B cell (primary cell): ENCODE results near the gene PPP1CC. TPM values are rescaled to one million over a fixed set of nuclear protein-coding genes. Genes with fewer than 3 reads are reported as not detected.

Experiments
- ATAC-seq: fragments of 200-7000 bp; cut with Tn5 transposase; one replicate; pipeline ENCODE4 v1.10.0; 2021; ENCODE audit warnings: low read depth, mild to moderate bottlenecking, moderate number of reproducible peaks, moderate library complexity
- CTCF ChIA-PET: fragments of 350-600 bp; sonication (Branson Sonifier 250); formaldehyde crosslinking; loops from one replicate; lab custom pipeline; 2021; ENCODE audit warnings: antibody characterized with exemption, inconsistent platforms; lab: Charles Lee
- POLR2A ChIA-PET: fragments of 350-600 bp; sonication (Branson Sonifier 250); formaldehyde crosslinking; loops from one replicate; lab custom pipeline; 2021; ENCODE audit warnings: antibody characterized with exemption; lab: Charles Lee
- DNase-seq: peaks from one replicate; pipeline ENCODE4 v3.0.0; 2013
- H2AFZ ChIP-seq: 2 replicates; pipeline ENCODE4 v1.6.1; 2012; ENCODE audit warnings: mild to moderate bottlenecking, low read depth, low read length; ENCODE audit not compliant: insufficient read depth, poor library complexity, severe bottlenecking
- H3K27ac ChIP-seq, 2 donors: 1 replicate in 1 of 2; 2 replicates in 1 of 2; pipeline ENCODE4 v1.5.1; 2012 to 2013; ENCODE audit warnings: low read length in 2 of 2, mild to moderate bottlenecking in 2 of 2, moderate library complexity in 1 of 2
- H3K27me3 ChIP-seq, 4 experiments: fragments of 200-600 bp in 1 of 4; sonication (generic) in 1 of 4; replicated peaks in 1 of 4; 1 replicate in 2 of 4; 2 replicates in 2 of 4; pipeline versions ENCODE4 v1.6.1 to v1.7.0; 2013 to 2016; ENCODE audit warnings: low read length in 3 of 4, mild to moderate bottlenecking in 2 of 4, mixed read lengths in 1 of 4, moderate library complexity in 1 of 4; ENCODE audit not compliant: insufficient read depth in 4 of 4, control insufficient read depth in 3 of 4; ENCODE audit errors: control extremely low read depth in 1 of 4
- H3K36me3 ChIP-seq, 2 experiments: replicated peaks in 1 of 2; 1 replicate in 1 of 2; 2 replicates in 1 of 2; pipeline versions ENCODE4 v1.6.1 to v1.7.1; 2013; ENCODE audit warnings: low read length in 1 of 2; ENCODE audit not compliant: insufficient read depth in 2 of 2, control insufficient read depth in 1 of 2; ENCODE audit errors: control extremely low read depth in 1 of 2, extremely low read depth in 1 of 2
- H3K4me1 ChIP-seq, 2 donors: fragments of 200-600 bp in 1 of 2; sonication (generic) in 1 of 2; 1 replicate in 1 of 2; 2 replicates in 1 of 2; pipeline versions ENCODE4 v1.5.1 to v1.6.1; 2013 to 2017; ENCODE audit warnings: low read length in 2 of 2; ENCODE audit not compliant: control insufficient read depth in 2 of 2, insufficient read depth in 2 of 2
- H3K4me2 ChIP-seq: replicated peaks from 2 replicates; pipeline ENCODE3; 2012; ENCODE audit warnings: mild to moderate bottlenecking, low read depth, low read length; ENCODE audit not compliant: poor library complexity, severe bottlenecking
- H3K4me3 ChIP-seq, 5 experiments: fragments of 200-600 bp in 1 of 5; sonication (generic) in 1 of 5; 1 replicate in 3 of 5; 2 replicates in 2 of 5; pipeline versions ENCODE4 v1.5.1 to v1.7.0; 2011 to 2016; ENCODE audit warnings: low read length in 4 of 5, mild to moderate bottlenecking in 4 of 5, low read depth in 2 of 5, control low read depth in 1 of 5, moderate library complexity in 1 of 5; ENCODE audit not compliant: insufficient read depth in 1 of 5; ENCODE audit errors: control extremely low read depth in 1 of 5, extremely low read depth in 1 of 5
- H3K79me2 ChIP-seq: fragments of 200-600 bp; sonication (generic); one replicate; pipeline ENCODE4 v1.6.0; 2016; ENCODE audit warnings: low read length; ENCODE audit not compliant: control insufficient read depth, insufficient read depth
- H3K9ac ChIP-seq: fragments of 200-600 bp; sonication (generic); 2 replicates; pipeline ENCODE4 v1.6.1; 2017; ENCODE audit warnings: mild to moderate bottlenecking, low read length, moderate library complexity
- H3K9me3 ChIP-seq, 3 donors: one replicate each; pipeline versions ENCODE4 v1.6.1 to v1.7.1; 2013; ENCODE audit warnings: low read length in 2 of 3; ENCODE audit not compliant: control insufficient read depth in 2 of 3, insufficient read depth in 1 of 3; ENCODE audit errors: control extremely low read depth in 1 of 3
- H4K20me1 ChIP-seq: 2 replicates; pipeline ENCODE4 v1.6.0; 2012; ENCODE audit warnings: mild to moderate bottlenecking, low read length; ENCODE audit not compliant: insufficient read depth, control insufficient read depth, poor library complexity, severe bottlenecking
- H3K27ac Mint-ChIP-seq: one replicate; pipeline ENCODE4 v1.8.0; 2021; ENCODE audit warnings: mixed read lengths
- H3K27me3 Mint-ChIP-seq: one replicate; pipeline ENCODE4 v1.8.0; 2021; ENCODE audit warnings: mixed read lengths
- H3K4me1 Mint-ChIP-seq: one replicate; pipeline ENCODE4 v1.8.0; 2021; ENCODE audit warnings: mixed read lengths
- H3K4me3 Mint-ChIP-seq: one replicate; pipeline ENCODE4 v1.8.0; 2021; ENCODE audit warnings: mixed read lengths
- H3K9me3 Mint-ChIP-seq: one replicate; pipeline ENCODE4 v1.8.0; 2022; ENCODE audit warnings: mixed read lengths; ENCODE audit not compliant: insufficient read depth
- EZH2 ChIP-seq: IDR thresholded peaks from 2 replicates; pipeline ENCODE4 v1.6.1; 2012; ENCODE audit warnings: borderline replicate concordance, low read depth, mild to moderate bottlenecking, moderate library complexity, low read length; ENCODE audit not compliant: insufficient read depth, poor library complexity, severe bottlenecking
- WGBS: methylation state at CpG from one replicate; pipeline ENCODE4 v1.1.5; 2013; ENCODE audit warnings: missing lambda C conversion rate; ENCODE audit not compliant: insufficient coverage; 5-methylcytosine and 5-hydroxymethylcytosine counted together
- intact Hi-C: fragments of 100-400 bp; cut with micrococcal nuclease; formaldehyde crosslinking; loops from one replicate; pipeline ENCODE4 v1.10.0; 2022
- polyA plus RNA-seq: library from polyadenylated mRNA; depleted of rRNA; stranded (reverse); fragments of >200 nt; gene quantifications from 2 replicates; pipeline ENCODE4 v1.2.3, GENCODE V29; 2012
- total RNA-seq, 2 donors: library from RNA; stranded (reverse); fragments of 120-200 nt in 1 of 2; gene quantifications; 1 replicate in 1 of 2; 2 replicates in 1 of 2; pipeline versions ENCODE4 v1.2.3 to v1.2.4, GENCODE V29; 2013 to 2022
- TF ChIP-seq, protein P1 (sequence below): fragments of 200-600 bp; IDR thresholded peaks from one replicate; pipeline ENCODE4 v1.8.0; 2022; ENCODE audit warnings: antibody characterized with exemption, mild to moderate bottlenecking

PPP1CC gene
- total and polyA plus RNA-seq, 2 donors (not counting 1 experiment from before 2014, with no cell fraction given), result 70.0 to 146 TPM

DNA sequence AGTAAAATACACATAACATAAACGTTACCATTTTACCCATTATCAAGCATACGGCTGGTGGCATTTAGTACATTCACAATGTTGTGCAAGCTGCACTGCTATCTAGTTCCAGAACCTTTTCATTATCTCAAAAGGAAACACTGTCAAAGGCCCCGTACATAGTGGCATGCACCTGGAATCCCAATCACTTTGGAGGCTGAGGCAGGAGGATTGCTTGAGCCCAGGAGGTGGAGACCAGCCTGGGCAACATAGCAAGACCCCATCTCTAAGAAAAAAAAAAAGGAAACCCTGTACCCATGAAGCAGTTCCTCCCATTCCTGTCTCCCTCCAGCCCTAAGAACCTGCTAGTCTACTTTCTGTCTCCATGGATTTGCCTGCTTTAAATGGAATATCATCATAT is 46.4 kb downstream of the PPP1CC start:
- CTCF ChIA-PET, result interaction anchor here (0.7 to 3.5 kb wide), 7 partner anchors 28 to 192 kb away, joined by 3 to 64 read pairs (median 4); no protein-coding TSS in a partner anchor

DNA sequence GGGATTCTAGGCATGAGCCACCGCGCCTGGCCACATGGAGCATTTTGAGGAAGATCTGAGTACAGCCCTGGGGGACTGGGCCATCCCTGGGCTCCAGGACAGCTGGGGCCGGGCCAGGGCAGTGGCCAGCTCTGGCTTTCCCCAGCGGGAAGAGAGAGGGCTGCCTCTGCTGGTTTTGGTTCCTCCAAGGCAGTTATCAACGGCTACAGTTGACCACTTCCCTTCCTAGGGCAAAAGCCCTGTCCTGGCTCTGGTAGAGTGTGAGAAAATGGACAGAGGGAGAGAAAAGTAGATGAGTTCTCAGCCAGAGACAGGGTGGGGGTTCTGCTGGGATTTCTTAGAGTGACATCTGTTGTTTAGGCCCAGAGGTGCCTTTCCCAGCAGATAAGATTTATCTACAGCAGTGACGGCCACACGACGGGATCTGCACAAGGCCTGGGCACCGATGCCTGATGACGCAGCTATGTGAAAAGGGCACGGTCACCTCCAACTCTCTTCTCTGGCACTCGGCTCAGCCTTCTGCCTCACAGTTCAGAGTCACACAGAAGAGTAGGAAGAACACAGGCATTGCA is 48.3 kb downstream of the PPP1CC start:
- Mint-ChIP-seq H3K9me3 (no peaks in the 10 kb centered on the region), H3K27ac (peak overlapping the region; percentile 87), H3K4me1 (peaks cover 75% of the 10 kb centered on the region), H3K4me3 (peak overlapping the region; percentile 18), H3K27me3 (no peaks in the 10 kb centered on the region)
- H3K79me2 ChIP-seq, result peaks cover 62% of the 10 kb centered on the region
- WGBS, result 81% methylated on average over 11 of the region's 12 CpGs
- TF ChIP-seq, protein P1, sequence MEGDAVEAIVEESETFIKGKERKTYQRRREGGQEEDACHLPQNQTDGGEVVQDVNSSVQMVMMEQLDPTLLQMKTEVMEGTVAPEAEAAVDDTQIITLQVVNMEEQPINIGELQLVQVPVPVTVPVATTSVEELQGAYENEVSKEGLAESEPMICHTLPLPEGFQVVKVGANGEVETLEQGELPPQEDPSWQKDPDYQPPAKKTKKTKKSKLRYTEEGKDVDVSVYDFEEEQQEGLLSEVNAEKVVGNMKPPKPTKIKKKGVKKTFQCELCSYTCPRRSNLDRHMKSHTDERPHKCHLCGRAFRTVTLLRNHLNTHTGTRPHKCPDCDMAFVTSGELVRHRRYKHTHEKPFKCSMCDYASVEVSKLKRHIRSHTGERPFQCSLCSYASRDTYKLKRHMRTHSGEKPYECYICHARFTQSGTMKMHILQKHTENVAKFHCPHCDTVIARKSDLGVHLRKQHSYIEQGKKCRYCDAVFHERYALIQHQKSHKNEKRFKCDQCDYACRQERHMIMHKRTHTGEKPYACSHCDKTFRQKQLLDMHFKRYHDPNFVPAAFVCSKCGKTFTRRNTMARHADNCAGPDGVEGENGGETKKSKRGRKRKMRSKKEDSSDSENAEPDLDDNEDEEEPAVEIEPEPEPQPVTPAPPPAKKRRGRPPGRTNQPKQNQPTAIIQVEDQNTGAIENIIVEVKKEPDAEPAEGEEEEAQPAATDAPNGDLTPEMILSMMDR, result no peak
- TF ChIP-seq EZH2, result no peak
- H3K27ac ChIP-seq, result peak overlapping the region; percentile 35 to 49
- no peak overlapping the region for H3K4me3 ChIP-seq
- no peak overlapping the region for H3K9ac ChIP-seq
- ChIA-PET CTCF (interaction anchor here (0.8 to 5.9 kb wide), 5 partner anchors 18 to 131 kb away, joined by 3 to 34 read pairs (median 4); no protein-coding TSS in a partner anchor), POLR2A (interaction anchor here (0.6 to 1.2 kb wide), 2 partner anchors 47 to 101 kb away, joined by 3 to 4 read pairs; no protein-coding TSS in a partner anchor)
- no peak for DNase-seq
- H4K20me1 ChIP-seq, result no peaks in the 10 kb centered on the region
- ATAC-seq, result no peak
- no peaks in the 10 kb centered on the region for H3K27me3 ChIP-seq
- H3K36me3 ChIP-seq, result no peaks in the 10 kb centered on the region
- H3K9me3 ChIP-seq, result no peaks in the 10 kb centered on the region
- H3K4me2 ChIP-seq, result peak overlapping the region; percentile 21
- peaks cover 66 to 73% of the 10 kb centered on the region in 2 donors for H3K4me1 ChIP-seq
- intact Hi-C loops, result no loop called here
- no peak overlapping the region for H2AFZ ChIP-seq

More for the DNA sequence above, 46.4 kb downstream of the PPP1CC start:
- Histone ChIP-seq H4K20me1 (no peaks in the 10 kb centered on the region), H3K27me3 (no peaks in the 10 kb centered on the region), H3K36me3 (no peaks in the 10 kb centered on the region), H3K4me1 (peaks cover 51 to 54% of the 10 kb centered on the region in 2 donors), H2AFZ (no peak overlapping the region), H3K9me3 (no peaks in the 10 kb centered on the region), H3K79me2 (peaks cover 50% of the 10 kb centered on the region), H3K4me2 (no peak overlapping the region), H3K9ac (no peak overlapping the region), H3K27ac (peak overlapping the region in 1 of 2 donors; percentile 58), H3K4me3 (no peak overlapping the region)
- POLR2A ChIA-PET, result interaction anchor here (0.7 kb wide), 1 partner anchor 42 kb away, joined by 4 read pairs; no protein-coding TSS in a partner anchor
- Mint-ChIP-seq H3K9me3 (no peaks in the 10 kb centered on the region), H3K27me3 (no peaks in the 10 kb centered on the region), H3K4me1 (peaks cover 59% of the 10 kb centered on the region), H3K4me3 (no peak overlapping the region), H3K27ac (peak overlapping the region; percentile 79)
- DNase-seq, result no peak
- WGBS, result 97% methylated on average over 3 of the region's 3 CpGs
- no peak for TF ChIP-seq EZH2
- TF ChIP-seq, protein P1, result no peak
- no peak for ATAC-seq
- intact Hi-C loops, result no loop called here
